Lung (tissue), 12 donors: ENCODE data around the gene PFKL. TPM values are rescaled to one million over a fixed set of nuclear protein-coding genes. Genes with fewer than 3 reads are reported as not detected.

ENCODE experiments used
- ATAC-seq: fragments of 200-7000 bp; cut with Tn5 transposase; one replicate; pipeline ENCODE4 v1.9.1; 2020; ENCODE audit warnings: moderate number of reproducible peaks; ENCODE audit not compliant: insufficient read depth, low FRiP score
- DNase-seq, 3 donors: peaks; one replicate each; pipeline ENCODE4 v3.0.0-alpha.2; 2013 to 2017
- H3K27ac ChIP-seq, 2 donors: one replicate each; pipeline ENCODE4 v1.5.1; 2013; ENCODE audit warnings: mild to moderate bottlenecking in 2 of 2, moderate library complexity in 2 of 2, control low read depth in 1 of 2, inconsistent platforms in 1 of 2, low read depth in 1 of 2, low read length in 1 of 2
- H3K27me3 ChIP-seq, 3 donors: one replicate each; pipeline ENCODE4 v1.5.1; 2013; ENCODE audit warnings: low read length in 2 of 3; ENCODE audit not compliant: control insufficient read depth in 3 of 3, insufficient read depth in 3 of 3
- H3K36me3 ChIP-seq, 4 donors: one replicate each; pipeline ENCODE4 v1.5.1; 2013; ENCODE audit warnings: low read length in 4 of 4, mild to moderate bottlenecking in 1 of 4, moderate library complexity in 1 of 4; ENCODE audit not compliant: control insufficient read depth in 4 of 4, insufficient read depth in 4 of 4
- H3K4me1 ChIP-seq, 5 donors: one replicate each; pipeline ENCODE4 v1.5.1; 2013; ENCODE audit warnings: low read length in 5 of 5, mild to moderate bottlenecking in 2 of 5, moderate library complexity in 1 of 5; ENCODE audit not compliant: control insufficient read depth in 5 of 5, insufficient read depth in 5 of 5
- H3K4me3 ChIP-seq: one replicate; pipeline ENCODE4 v1.5.1; 2013; ENCODE audit warnings: mild to moderate bottlenecking, control low read depth, moderate library complexity
- H3K9ac ChIP-seq, 2 donors: one replicate each; pipeline ENCODE4 v1.5.1; 2013; ENCODE audit warnings: low read length in 2 of 2, control low read depth in 1 of 2; ENCODE audit not compliant: insufficient read depth in 1 of 2
- H3K9me3 ChIP-seq, 4 donors: one replicate each; pipeline ENCODE4 v1.5.1; 2013; ENCODE audit warnings: low read length in 3 of 4, mild to moderate bottlenecking in 1 of 4, moderate library complexity in 1 of 4; ENCODE audit not compliant: control insufficient read depth in 4 of 4, insufficient read depth in 3 of 4
- WGBS, 2 donors: extraction: QIAGEN DNeasy Blood & Tissue Kit; methylation state at CpG; one replicate each; pipeline ENCODE4 v1.1.7; 2013; 5-methylcytosine and 5-hydroxymethylcytosine counted together
- polyA plus RNA-seq, 2 donors: library from polyadenylated mRNA; stranded (reverse); fragments of 200-250 nt; gene quantifications; one replicate each; pipeline ENCODE4 v1.2.1, GENCODE V29; 2013
- total RNA-seq, 2 donors: library from RNA; depleted of rRNA in 1 of 2; stranded (reverse); fragments of >200 nt in 1 of 2; gene quantifications; one replicate each; pipeline ENCODE4 v1.2.1, GENCODE V29; 2014 to 2021
- TF ChIP-seq, protein P1 (sequence below): IDR thresholded peaks from 2 replicates; pipeline ENCODE4 v1.5.1; 2012; ENCODE audit warnings: mild to moderate bottlenecking; ENCODE audit errors: control extremely low read depth, extremely low read depth
- donor health status: control.
- donor health status: control.
- donor health status: Bipolar disorder and iron deficiency.
- donor health status: healthy.
- donor health status: DM: yes; HTN: yes; CAD: no.

PFKL gene
- total and polyA plus RNA-seq, 4 donors: 63.4 to 129 (median 103) TPM

DNA sequence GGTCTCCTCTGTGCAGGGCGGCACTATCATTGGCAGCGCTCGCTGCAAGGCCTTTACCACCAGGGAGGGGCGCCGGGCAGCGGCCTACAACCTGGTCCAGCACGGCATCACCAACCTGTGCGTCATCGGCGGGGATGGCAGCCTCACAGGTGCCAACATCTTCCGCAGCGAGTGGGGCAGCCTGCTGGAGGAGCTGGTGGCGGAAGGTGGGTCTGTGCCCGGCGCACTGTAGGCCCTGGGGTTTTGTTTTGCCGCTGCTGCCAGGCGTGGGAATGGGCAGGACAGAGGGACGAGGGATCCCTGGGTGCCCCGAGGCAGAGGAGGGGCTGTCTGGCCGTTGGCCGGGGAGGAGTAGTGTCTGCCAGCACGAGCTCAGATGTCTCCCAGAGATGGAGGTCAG lies 12.2 kb downstream of the PFKL start:
- Histone ChIP-seq H3K27me3 (no peaks in the 10 kb centered on the region), H3K4me1 (peaks cover 0 to 14% (median 5%) of the 10 kb centered on the region in 5 donors)
- DNase-seq: no peak

DNA sequence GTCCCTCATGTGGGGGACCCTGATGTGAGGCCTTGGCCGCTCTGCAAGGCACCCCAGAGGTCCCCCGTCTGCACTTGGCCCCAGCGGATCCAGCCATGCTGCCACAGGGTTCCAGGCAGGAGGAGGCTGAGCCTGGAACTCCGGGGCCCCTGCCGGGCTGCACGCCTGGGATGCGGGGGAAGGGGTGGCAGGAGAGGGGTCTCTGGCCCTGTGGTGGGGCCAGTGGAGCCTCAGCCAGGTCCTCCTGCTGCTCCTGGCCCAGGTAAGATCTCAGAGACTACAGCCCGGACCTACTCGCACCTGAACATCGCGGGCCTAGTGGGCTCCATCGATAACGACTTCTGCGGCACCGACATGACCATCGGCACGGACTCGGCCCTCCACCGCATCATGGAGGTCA lies 12.9 kb downstream of the PFKL start:
- peaks cover 0 to 3% (median 0%) of the 10 kb centered on the region in 4 donors for H3K9me3 ChIP-seq
- H3K27ac ChIP-seq: no peak overlapping the region
- peaks cover 0 to 15% (median 5%) of the 10 kb centered on the region in 5 donors for H3K4me1 ChIP-seq
- peaks cover 3 to 77% (median 21%) of the 10 kb centered on the region in 4 donors for H3K36me3 ChIP-seq
- H3K4me3 ChIP-seq: no peak overlapping the region
- TF ChIP-seq, protein P1, sequence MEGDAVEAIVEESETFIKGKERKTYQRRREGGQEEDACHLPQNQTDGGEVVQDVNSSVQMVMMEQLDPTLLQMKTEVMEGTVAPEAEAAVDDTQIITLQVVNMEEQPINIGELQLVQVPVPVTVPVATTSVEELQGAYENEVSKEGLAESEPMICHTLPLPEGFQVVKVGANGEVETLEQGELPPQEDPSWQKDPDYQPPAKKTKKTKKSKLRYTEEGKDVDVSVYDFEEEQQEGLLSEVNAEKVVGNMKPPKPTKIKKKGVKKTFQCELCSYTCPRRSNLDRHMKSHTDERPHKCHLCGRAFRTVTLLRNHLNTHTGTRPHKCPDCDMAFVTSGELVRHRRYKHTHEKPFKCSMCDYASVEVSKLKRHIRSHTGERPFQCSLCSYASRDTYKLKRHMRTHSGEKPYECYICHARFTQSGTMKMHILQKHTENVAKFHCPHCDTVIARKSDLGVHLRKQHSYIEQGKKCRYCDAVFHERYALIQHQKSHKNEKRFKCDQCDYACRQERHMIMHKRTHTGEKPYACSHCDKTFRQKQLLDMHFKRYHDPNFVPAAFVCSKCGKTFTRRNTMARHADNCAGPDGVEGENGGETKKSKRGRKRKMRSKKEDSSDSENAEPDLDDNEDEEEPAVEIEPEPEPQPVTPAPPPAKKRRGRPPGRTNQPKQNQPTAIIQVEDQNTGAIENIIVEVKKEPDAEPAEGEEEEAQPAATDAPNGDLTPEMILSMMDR: no peak
- 96% methylated on average over 19 of the region's 19 CpGs for WGBS, 2 donors
- no peaks in the 10 kb centered on the region for H3K27me3 ChIP-seq
- no peak overlapping the region for H3K9ac ChIP-seq
- ATAC-seq (no peak), DNase-seq (no peak)

More for the DNA sequence above, 12.2 kb downstream of the PFKL start:
- Histone ChIP-seq H3K36me3 (peaks cover 2 to 76% (median 21%) of the 10 kb centered on the region in 4 donors), H3K9me3 (peaks cover 0 to 3% (median 0%) of the 10 kb centered on the region in 4 donors), H3K27ac (no peak overlapping the region), H3K4me3 (no peak overlapping the region), H3K9ac (no peak overlapping the region)
- TF ChIP-seq, protein P1: no peak
- 93 to 94% methylated on average over 22 of the region's 22 CpGs for WGBS, 2 donors
- no peak for ATAC-seq

DNA sequence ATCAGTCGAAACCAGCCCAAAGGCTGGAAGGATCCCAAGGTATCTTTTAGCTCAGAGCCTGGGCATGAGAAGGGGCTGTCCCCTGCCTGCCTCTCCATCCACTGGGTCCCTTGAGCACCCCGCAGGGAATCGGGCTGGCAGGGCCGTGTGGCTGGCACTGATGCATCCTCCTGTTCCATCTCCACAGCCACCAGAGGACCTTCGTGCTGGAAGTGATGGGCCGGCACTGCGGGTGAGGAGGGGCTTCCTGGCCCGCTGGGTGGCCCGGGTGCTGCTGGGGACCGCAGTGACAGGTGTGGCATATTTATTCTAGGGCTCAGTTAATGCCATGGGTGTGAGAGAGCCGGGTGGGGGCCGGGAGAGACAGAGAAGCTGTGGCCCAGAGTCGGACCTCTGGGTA lies 13.6 kb downstream of the PFKL start:
- ATAC-seq (no peak), DNase-seq (no peak)
- no peak overlapping the region for H3K27ac ChIP-seq
- H3K27me3 ChIP-seq: no peaks in the 10 kb centered on the region
- peaks cover 0 to 15% (median 5%) of the 10 kb centered on the region in 5 donors for H3K4me1 ChIP-seq
- no peak overlapping the region for H3K9ac ChIP-seq
- no peak overlapping the region for H3K4me3 ChIP-seq
- peaks cover 3 to 80% (median 25%) of the 10 kb centered on the region in 4 donors for H3K36me3 ChIP-seq
- 94 to 97% methylated on average over 13 of the region's 13 CpGs for WGBS, 2 donors
- TF ChIP-seq, protein P1: no peak
- peaks cover 0 to 3% (median 0%) of the 10 kb centered on the region in 4 donors for H3K9me3 ChIP-seq

DNA sequence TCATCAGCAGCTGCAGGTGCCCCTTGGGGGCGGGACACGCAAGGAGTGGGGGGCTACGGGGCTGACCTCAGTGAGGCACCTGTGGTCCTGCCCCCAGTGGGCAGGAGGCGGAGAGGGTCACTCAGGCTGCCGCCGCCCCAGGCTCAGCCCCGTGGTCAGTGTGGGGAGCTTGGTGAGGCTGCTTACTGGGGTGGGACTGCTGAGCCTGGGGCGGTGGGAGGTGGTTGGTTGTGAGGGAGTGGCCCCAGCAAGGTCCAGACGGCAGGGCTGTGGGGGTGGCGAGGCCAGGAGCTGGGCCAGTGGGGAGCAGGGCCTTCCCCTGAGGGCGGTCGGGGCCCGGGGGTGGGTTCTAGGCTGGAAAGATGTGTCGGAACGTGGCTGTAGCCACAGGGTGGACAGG lies 14.3 kb downstream of the PFKL start:
- no peaks in the 10 kb centered on the region for H3K27me3 ChIP-seq
- H3K4me1 ChIP-seq: peaks cover 0 to 15% (median 5%) of the 10 kb centered on the region in 5 donors
- H3K27ac ChIP-seq: no peak overlapping the region
- H3K4me3 ChIP-seq: no peak overlapping the region
- H3K9ac ChIP-seq: no peak overlapping the region
- peaks cover 3 to 86% (median 25%) of the 10 kb centered on the region in 4 donors for H3K36me3 ChIP-seq
- H3K9me3 ChIP-seq: peaks cover 0 to 3% (median 0%) of the 10 kb centered on the region in 4 donors
- 90 to 93% methylated on average over 15 of the region's 15 CpGs for WGBS, 2 donors
- DNase-seq (no peak), ATAC-seq (no peak)
- TF ChIP-seq, protein P1: no peak
